Adipose tissue (tissue), 3 donors: ENCODE results near the gene PIAS1. TPM values are rescaled to one million over a fixed set of nuclear protein-coding genes. Genes with fewer than 3 reads are reported as not detected.
"Not testable (repeated sequence)": the region's sequence is repeated elsewhere in the genome, so short reads cannot be mapped to it uniquely, and the experiment has no call there.

Experiments
- H3K27ac ChIP-seq: one replicate; pipeline ENCODE4 v1.5.1; 2013; ENCODE audit warnings: low read depth, low read length
- whole genome bisulfite sequencing, 3 donors: extraction: QIAGEN DNeasy Blood & Tissue Kit; methylation state at CpG; one replicate each; pipeline ENCODE4 v1.1.7; 2013; 5-methylcytosine and 5-hydroxymethylcytosine counted together
- polyA plus RNA-seq, 3 donors: library from polyadenylated mRNA; stranded (reverse); fragments of 200-250 nt; gene quantifications; one replicate each; pipeline ENCODE4 v1.2.3, GENCODE V29; 2013
- donor health status: healthy with polysubstance abuse.
- donor health status: Bipolar disorder and iron deficiency.
- donor health status: healthy.

Gene PIAS1
- 10 to 100 TPM in 1 of 3 donors, 1 to 10 TPM in 2; 4.6 to 10.8 (median 7.9) TPM for polyA plus RNA-seq

- no peak within 1 kb of the TSS for H3K27ac ChIP-seq
- WGBS, 3 donors: 1 to 2% (median 1%) methylated on average over 63 to 72 of the region's 72 CpGs
Measured at GRCh38 chr15:68053701-68054627, at the start of gene PIAS1. TSS of gene PIAS1 (plus strand) at chr15:68054315. CDS start at chr15:68054327, 12 bp downstream.

GRCh38 chr15:68007642-68008041 is 46.5 kb upstream of the PIAS1 start:
- 83 to 95% (median 91%) methylated on average over 5 of the region's 5 CpGs for WGBS, 3 donors
- H3K27ac ChIP-seq: not testable (repeated sequence)

- 87 to 92% (median 90%) methylated on average over 14 of the region's 14 CpGs for whole genome bisulfite sequencing, 3 donors
- no peak overlapping the region for H3K27ac ChIP-seq
Measured at GRCh38 chr15:68010361-68011153, 43.6 kb upstream of the PIAS1 start.

GRCh38 chr15:68012911-68013310 is 41.2 kb upstream of the PIAS1 start:
- 82 to 96% (median 86%) methylated on average over 1 of the region's 1 CpG for WGBS, 3 donors
- H3K27ac ChIP-seq: no peak overlapping the region

GRCh38 chr15:68014219-68014618 is 39.9 kb upstream of the PIAS1 start:
- WGBS, 3 donors: 77 to 95% (median 79%) methylated on average over 1 of the region's 1 CpG
- H3K27ac ChIP-seq: no peak overlapping the region

- 74 to 88% (median 82%) methylated on average over 3 of the region's 3 CpGs for WGBS, 3 donors
- no peak overlapping the region for H3K27ac ChIP-seq
Measured at GRCh38 chr15:68015244-68015643, 38.9 kb upstream of the PIAS1 start.

GRCh38 chr15:68017201-68017600 is 36.9 kb upstream of the PIAS1 start:
- H3K27ac ChIP-seq: no peak overlapping the region
- WGBS, 3 donors: 69 to 87% (median 83%) methylated on average over 6 of the region's 6 CpGs

- no peak overlapping the region for H3K27ac ChIP-seq
- 71 to 93% (median 86%) methylated on average over 5 of the region's 5 CpGs for WGBS, 3 donors
Measured at GRCh38 chr15:68018797-68019444, 35.2 kb upstream of the PIAS1 start.

GRCh38 chr15:68019814-68020525 is 34.1 kb upstream of the PIAS1 start:
- no peak overlapping the region for H3K27ac ChIP-seq
- WGBS, 3 donors: 86 to 92% (median 90%) methylated on average over 9 of the region's 9 CpGs

GRCh38 chr15:68020685-68021084 is 33.4 kb upstream of the PIAS1 start:
- 53 to 79% (median 58%) methylated on average over 3 of the region's 3 CpGs for WGBS, 3 donors
- no peak overlapping the region for H3K27ac ChIP-seq

GRCh38 chr15:68022061-68022460 is 32.1 kb upstream of the PIAS1 start:
- WGBS, 3 donors: 59 to 82% (median 66%) methylated on average over 5 of the region's 5 CpGs
- no peak overlapping the region for H3K27ac ChIP-seq

- no peak overlapping the region for H3K27ac ChIP-seq
- WGBS, 3 donors: 87 to 90% (median 90%) methylated on average over 8 of the region's 8 CpGs
Measured at GRCh38 chr15:68023307-68024101, 30.6 kb upstream of the PIAS1 start.

GRCh38 chr15:68025835-68026424 is 28.2 kb upstream of the PIAS1 start:
- no peak overlapping the region for H3K27ac ChIP-seq
- 62 to 76% (median 75%) methylated on average over 6 of the region's 6 CpGs for WGBS, 3 donors

- WGBS, 3 donors: 67 to 73% (median 70%) methylated on average over 9 of the region's 9 CpGs
- no peak overlapping the region for H3K27ac ChIP-seq
Measured at GRCh38 chr15:68027388-68027787, 26.7 kb upstream of the PIAS1 start.

- no peak overlapping the region for H3K27ac ChIP-seq
- 84 to 89% (median 85%) methylated on average over 7 of the region's 7 CpGs for WGBS, 3 donors
Measured at GRCh38 chr15:68028137-68028887, 25.8 kb upstream of the PIAS1 start.

GRCh38 chr15:68028888-68029207 is 25.3 kb upstream of the PIAS1 start:
- H3K27ac ChIP-seq: no peak overlapping the region
- 65 to 92% (median 72%) methylated on average over 5 of the region's 5 CpGs for WGBS, 3 donors

GRCh38 chr15:68029959-68030358 is 24.2 kb upstream of the PIAS1 start:
- H3K27ac ChIP-seq: no peak overlapping the region
